Colonic mucosa (tissue), 4 donors: ENCODE results near the gene CA10. TPM values are rescaled to one million over a fixed set of nuclear protein-coding genes. Genes with fewer than 3 reads are reported as not detected.

ENCODE experiments used
- DNase-seq: peaks from one replicate; pipeline ENCODE4 v3.0.0-alpha.2; 2020
- H3K27ac ChIP-seq: fragments of 200-600 bp; one replicate; pipeline ENCODE4 v1.8.0; 2021
- H3K27me3 ChIP-seq: fragments of 200-600 bp; one replicate; pipeline ENCODE4 v1.8.0; 2021
- H3K36me3 ChIP-seq: fragments of 200-600 bp; one replicate; pipeline ENCODE4 v1.8.0; 2021
- H3K4me1 ChIP-seq: fragments of 200-600 bp; one replicate; pipeline ENCODE4 v1.8.0; 2021; ENCODE audit warnings: mild to moderate bottlenecking
- H3K4me3 ChIP-seq: fragments of 200-600 bp; one replicate; pipeline ENCODE4 v1.8.0; 2021
- H3K9ac ChIP-seq, 2 donors: one replicate each; pipeline ENCODE4 v1.7.0; 2013; ENCODE audit warnings: control low read depth in 2 of 2, low read depth in 2 of 2, low read length in 2 of 2
- H3K9me3 ChIP-seq: fragments of 200-600 bp; one replicate; pipeline ENCODE4 v1.8.0; 2021
- intact Hi-C: fragments of 100-400 bp; cut with DNase I; formaldehyde crosslinking; loops from one replicate; pipeline ENCODE4 v1.14.1; 2022
- total RNA-seq, 2 donors: library from RNA; stranded (reverse); fragmentation: NEBNext Ultra II Directional in 1 of 2; extraction: Animal tissue kit (Norgen Biotek cat#: 25700) in 1 of 2; gene quantifications; one replicate each; pipeline ENCODE4 v1.2.1, GENCODE V29; 2021
- TF ChIP-seq, protein P1 (sequence below): fragments of 200-600 bp; IDR thresholded peaks from one replicate; pipeline ENCODE4 v1.8.0; 2022; ENCODE audit warnings: antibody characterized with exemption, mild to moderate bottlenecking
- donor health status: healthy.
- donor health status: DM: no; HTN: no; CAD: no.
- donor health status: DM: no; HTN: no; CAD: no.

The CA10 gene
- total RNA-seq, 2 donors from 2014 or later: 0.27 to 0.52 TPM

GRCh38 chr17:51921500-51921899 is 237.0 kb downstream of the CA10 start:
- no peak overlapping the region for H3K27ac ChIP-seq
- TF ChIP-seq, protein P1, sequence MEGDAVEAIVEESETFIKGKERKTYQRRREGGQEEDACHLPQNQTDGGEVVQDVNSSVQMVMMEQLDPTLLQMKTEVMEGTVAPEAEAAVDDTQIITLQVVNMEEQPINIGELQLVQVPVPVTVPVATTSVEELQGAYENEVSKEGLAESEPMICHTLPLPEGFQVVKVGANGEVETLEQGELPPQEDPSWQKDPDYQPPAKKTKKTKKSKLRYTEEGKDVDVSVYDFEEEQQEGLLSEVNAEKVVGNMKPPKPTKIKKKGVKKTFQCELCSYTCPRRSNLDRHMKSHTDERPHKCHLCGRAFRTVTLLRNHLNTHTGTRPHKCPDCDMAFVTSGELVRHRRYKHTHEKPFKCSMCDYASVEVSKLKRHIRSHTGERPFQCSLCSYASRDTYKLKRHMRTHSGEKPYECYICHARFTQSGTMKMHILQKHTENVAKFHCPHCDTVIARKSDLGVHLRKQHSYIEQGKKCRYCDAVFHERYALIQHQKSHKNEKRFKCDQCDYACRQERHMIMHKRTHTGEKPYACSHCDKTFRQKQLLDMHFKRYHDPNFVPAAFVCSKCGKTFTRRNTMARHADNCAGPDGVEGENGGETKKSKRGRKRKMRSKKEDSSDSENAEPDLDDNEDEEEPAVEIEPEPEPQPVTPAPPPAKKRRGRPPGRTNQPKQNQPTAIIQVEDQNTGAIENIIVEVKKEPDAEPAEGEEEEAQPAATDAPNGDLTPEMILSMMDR: no peak
- no peak overlapping the region for H3K4me3 ChIP-seq
- H3K9me3 ChIP-seq: no peaks in the 10 kb centered on the region
- no peaks in the 10 kb centered on the region for H3K36me3 ChIP-seq
- no peaks in the 10 kb centered on the region for H3K4me1 ChIP-seq
- no peaks in the 10 kb centered on the region for H3K27me3 ChIP-seq
- intact Hi-C loops: no loop called here
- no peak overlapping the region for H3K9ac ChIP-seq
- no peak for DNase-seq

DNA sequence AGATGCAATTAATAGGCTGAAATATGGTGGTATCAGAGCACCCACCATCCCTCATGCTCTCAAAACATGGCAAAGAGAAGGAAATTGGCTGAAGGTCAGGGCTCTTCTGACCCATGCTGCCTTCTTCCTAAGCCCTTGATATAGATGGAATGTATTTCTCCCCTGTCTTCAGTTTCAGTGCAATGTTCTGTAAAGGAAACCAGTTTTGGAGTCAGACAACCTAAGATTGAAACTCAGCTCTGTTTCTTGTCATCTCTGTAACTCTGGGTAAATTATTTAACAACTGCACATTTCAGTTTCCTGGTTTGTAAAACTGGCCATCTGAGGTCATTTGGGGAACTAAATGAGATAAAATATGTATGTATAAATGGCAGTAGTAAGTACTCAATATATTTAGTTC is 243.9 kb downstream of the CA10 start:
- no peak for DNase-seq
- H3K27ac ChIP-seq: no peak overlapping the region
- no peak overlapping the region for H3K9ac ChIP-seq
- TF ChIP-seq, protein P1: no peak
- no peaks in the 10 kb centered on the region for H3K36me3 ChIP-seq
- no peaks in the 10 kb centered on the region for H3K4me1 ChIP-seq
- intact Hi-C loops: no loop called here
- H3K9me3 ChIP-seq: no peaks in the 10 kb centered on the region
- H3K4me3 ChIP-seq: no peak overlapping the region
- H3K27me3 ChIP-seq: no peaks in the 10 kb centered on the region

GRCh38 chr17:51913491-51914205 is 244.9 kb downstream of the CA10 start:
- Histone ChIP-seq H3K9me3 (no peaks in the 10 kb centered on the region), H3K4me3 (no peak overlapping the region), H3K36me3 (no peaks in the 10 kb centered on the region), H3K27me3 (no peaks in the 10 kb centered on the region), H3K27ac (no peak overlapping the region), H3K9ac (no peak overlapping the region), H3K4me1 (no peaks in the 10 kb centered on the region)
- TF ChIP-seq, protein P1: no peak
- no peak for DNase-seq
- intact Hi-C loops: no loop called here

GRCh38 chr17:51912939-51913338 is 245.6 kb downstream of the CA10 start:
- intact Hi-C loops: no loop called here
- Histone ChIP-seq H3K9ac (no peak overlapping the region), H3K4me3 (no peak overlapping the region), H3K4me1 (no peaks in the 10 kb centered on the region), H3K36me3 (no peaks in the 10 kb centered on the region), H3K27me3 (no peaks in the 10 kb centered on the region), H3K9me3 (no peaks in the 10 kb centered on the region), H3K27ac (no peak overlapping the region)
- DNase-seq: no peak
- TF ChIP-seq, protein P1: no peak

GRCh38 chr17:51911237-51911636 is 247.3 kb downstream of the CA10 start:
- Histone ChIP-seq H3K36me3 (no peaks in the 10 kb centered on the region), H3K27ac (no peak overlapping the region), H3K4me3 (no peak overlapping the region), H3K9me3 (no peaks in the 10 kb centered on the region), H3K4me1 (no peaks in the 10 kb centered on the region), H3K27me3 (no peaks in the 10 kb centered on the region), H3K9ac (no peak overlapping the region)
- intact Hi-C loops: no loop called here
- TF ChIP-seq, protein P1: no peak
- DNase-seq: no peak
